Esophagus (tissue), 2 donors: ENCODE data around the gene GNMT. TPM values are rescaled to one million over a fixed set of nuclear protein-coding genes. Genes with fewer than 3 reads are reported as not detected.
A peak's percentile ranks its signal among the peaks of the same experiment; 100 is the strongest.
"Not testable (repeated sequence)": the region's sequence is repeated elsewhere in the genome, so short reads cannot be mapped to it uniquely, and the experiment has no call there.

ENCODE experiments used
- H3K27ac ChIP-seq, 2 donors: one replicate each; pipeline ENCODE4 v1.5.1; 2013; ENCODE audit warnings: low read depth in 2 of 2, mild to moderate bottlenecking in 2 of 2, inconsistent platforms in 1 of 2, low read length in 1 of 2, moderate library complexity in 1 of 2
- H3K27me3 ChIP-seq, 2 donors: one replicate each; pipeline ENCODE4 v1.6.1; 2013; ENCODE audit warnings: low read length in 2 of 2, control low read depth in 1 of 2, mild to moderate bottlenecking in 1 of 2; ENCODE audit not compliant: insufficient read depth in 2 of 2, control insufficient read depth in 1 of 2
- H3K36me3 ChIP-seq, 2 donors: one replicate each; pipeline ENCODE4 v1.6.1; 2013; ENCODE audit warnings: low read length in 1 of 2; ENCODE audit not compliant: control insufficient read depth in 2 of 2, insufficient read depth in 2 of 2
- H3K4me1 ChIP-seq, 2 donors: one replicate each; pipeline ENCODE4 v1.6.1; 2013; ENCODE audit warnings: low read length in 1 of 2; ENCODE audit not compliant: control insufficient read depth in 2 of 2, insufficient read depth in 2 of 2
- H3K4me3 ChIP-seq, 2 donors: one replicate each; pipeline ENCODE4 v1.5.1; 2013; ENCODE audit warnings: low read length in 2 of 2, mild to moderate bottlenecking in 2 of 2, low read depth in 1 of 2, moderate library complexity in 1 of 2
- H3K9me3 ChIP-seq, 2 donors: one replicate each; pipeline ENCODE4 v1.6.1; 2013; ENCODE audit warnings: mild to moderate bottlenecking in 2 of 2, low read depth in 1 of 2, low read length in 1 of 2, moderate library complexity in 1 of 2; ENCODE audit not compliant: control insufficient read depth in 2 of 2, insufficient read depth in 1 of 2
- WGBS, 2 donors: extraction: QIAGEN DNeasy Blood & Tissue Kit; methylation state at CpG; one replicate each; pipeline ENCODE4 v1.1.7; 2013; 5-methylcytosine and 5-hydroxymethylcytosine counted together
- polyA plus RNA-seq, 2 donors: library from polyadenylated mRNA; stranded (reverse); fragments of 200-250 nt; gene quantifications; one replicate each; pipeline ENCODE4 v1.2.3, GENCODE V29; 2013
- donor health status: healthy with polysubstance abuse.
- donor health status: Bipolar disorder and iron deficiency.

The GNMT gene
- polyA plus RNA-seq, 2 donors = 0.18 to 0.67 TPM

DNA sequence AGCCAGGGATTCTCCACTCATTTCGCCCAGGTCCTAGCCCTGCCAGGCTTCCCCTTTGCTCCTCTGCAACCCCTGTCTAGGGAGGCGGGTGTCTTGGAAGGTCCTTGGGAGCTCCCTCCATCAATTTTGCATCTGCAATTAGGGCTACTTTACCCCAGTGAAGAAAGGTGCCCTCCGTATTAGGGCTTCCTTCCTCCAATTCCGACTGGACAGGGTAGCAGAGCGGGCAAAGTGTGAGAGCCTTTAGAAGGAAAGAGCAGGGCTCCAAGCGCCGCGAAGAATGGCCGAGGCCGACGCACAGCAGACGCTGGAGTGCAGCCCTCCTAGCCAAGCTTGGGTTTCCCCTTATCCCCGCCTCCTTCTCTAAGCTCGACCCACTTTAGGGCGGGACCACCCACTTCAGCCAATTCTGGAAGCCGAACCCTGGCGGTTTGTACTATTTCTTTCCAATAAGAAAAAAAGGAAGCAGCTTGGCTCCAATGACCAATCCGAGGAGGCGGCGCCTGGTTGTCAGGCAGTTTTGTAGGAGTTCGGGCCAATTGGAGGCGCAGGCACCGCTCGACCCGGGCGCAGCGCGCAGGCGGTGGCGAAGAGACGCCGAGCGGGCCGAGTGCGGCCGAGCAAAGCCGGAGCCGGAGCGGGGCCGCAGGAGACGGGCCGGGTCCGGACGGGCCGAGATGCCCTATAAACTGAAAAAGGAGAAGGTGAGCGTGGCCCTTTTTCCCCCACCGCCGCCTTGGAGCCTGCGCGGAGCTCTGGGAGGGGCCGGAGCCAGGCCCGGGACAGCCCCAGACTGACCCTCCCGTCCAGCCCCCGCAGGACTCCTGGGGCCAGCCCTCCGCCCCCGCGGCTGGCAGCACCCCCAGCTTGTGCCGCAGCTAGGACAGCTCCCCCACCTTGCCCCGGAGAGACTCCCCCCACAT, 23.7 kb downstream of the GNMT start, which contains the start of gene PPP2R5D:
Gene PPP2R5D (plus strand): TSS at position 570 of the 923 bp plus-strand sequence. CDS start 108 bp downstream, at position 678.
- H3K9me3 ChIP-seq = no peaks in the 10 kb centered on the region
- peak within 1 kb of the TSS; percentile 72 to 84 for H3K4me3 ChIP-seq
- peak within 1 kb of the TSS; percentile 83 to 93 for H3K27ac ChIP-seq
- peaks cover 5 to 24% of the 10 kb centered on the region in 2 donors for H3K4me1 ChIP-seq
- H3K36me3 ChIP-seq = peaks cover 0 to 3% of the 10 kb centered on the region in 2 donors
- no peaks in the 10 kb centered on the region for H3K27me3 ChIP-seq
- 1% methylated on average over 49 to 59 of the region's 59 CpGs for WGBS, 2 donors

- peaks cover 3 to 4% of the 10 kb centered on the region in 2 donors for H3K36me3 ChIP-seq
- no peaks in the 10 kb centered on the region for H3K27me3 ChIP-seq
- H3K4me1 ChIP-seq = peaks cover 5 to 19% of the 10 kb centered on the region in 2 donors
- peak overlapping the region; percentile 72 to 84 for H3K4me3 ChIP-seq
- no peaks in the 10 kb centered on the region for H3K9me3 ChIP-seq
- WGBS, 2 donors = 9 to 11% methylated on average over 13 of the region's 13 CpGs
- peak overlapping the region; percentile 77 to 83 for H3K27ac ChIP-seq
Observed at GRCh38 chr6:42984924-42985475, 24.4 kb downstream of the GNMT start.

DNA sequence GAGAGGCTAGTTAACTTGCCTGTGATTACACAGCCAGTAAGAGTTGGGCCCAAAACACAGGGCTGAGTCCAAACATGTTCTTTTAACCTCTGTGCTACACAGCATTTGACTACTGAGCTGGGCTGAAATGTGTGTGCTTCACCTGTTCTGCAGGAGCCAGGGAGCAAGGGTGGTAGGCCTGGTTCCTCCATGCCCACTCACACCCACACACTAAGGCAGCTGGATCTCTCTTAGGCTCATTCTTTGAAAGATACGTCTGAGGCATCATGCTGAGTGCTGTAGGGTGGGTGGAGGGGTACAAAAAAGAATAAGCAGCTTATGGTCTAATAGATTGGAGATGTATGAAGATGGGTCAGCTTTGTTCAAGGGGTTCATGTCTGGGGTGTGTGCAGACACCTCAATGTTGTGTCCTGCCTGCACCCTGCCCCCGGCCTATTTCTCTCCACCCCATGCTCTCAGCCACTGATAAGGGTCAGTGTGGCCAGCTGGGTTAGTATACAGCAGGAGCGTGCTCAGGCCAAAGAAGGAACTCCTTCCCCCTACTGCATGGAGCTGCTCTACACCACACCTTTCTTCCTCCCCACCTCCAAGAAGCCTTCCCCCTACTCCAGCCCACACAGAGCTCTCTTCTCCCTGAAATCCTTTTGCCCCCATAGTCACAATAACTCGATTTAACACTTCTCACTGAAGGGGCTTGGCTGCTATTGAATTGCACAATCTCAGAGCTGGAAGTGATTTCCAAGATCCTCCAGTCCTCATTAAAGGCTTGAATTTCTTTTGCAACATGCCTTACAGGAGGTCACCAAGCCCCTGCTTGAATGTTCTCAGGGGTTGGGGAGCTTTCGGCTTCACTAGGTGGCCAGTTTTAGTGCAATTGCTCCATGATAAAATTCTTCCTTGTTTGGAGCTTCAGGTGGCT, 27.2 kb downstream of the GNMT start:
- Histone ChIP-seq H3K4me3 (no peak overlapping the region), H3K36me3 (peaks cover 7 to 9% of the 10 kb centered on the region in 2 donors), H3K9me3 (no peaks in the 10 kb centered on the region), H3K27ac (no peak overlapping the region), H3K27me3 (no peaks in the 10 kb centered on the region), H3K4me1 (peaks cover 5 to 16% of the 10 kb centered on the region in 2 donors)
- 77% methylated on average over 5 of the region's 5 CpGs for WGBS, 2 donors

GRCh38 chr6:42988486-42989020, 28.0 kb downstream of the GNMT start:
- H3K4me3 ChIP-seq = no peak overlapping the region
- H3K9me3 ChIP-seq = no peaks in the 10 kb centered on the region
- H3K36me3 ChIP-seq = peaks cover 7 to 9% of the 10 kb centered on the region in 2 donors
- WGBS, 2 donors = 50 to 56% methylated on average over 1 of the region's 1 CpG
- H3K27me3 ChIP-seq = no peaks in the 10 kb centered on the region
- H3K4me1 ChIP-seq = peaks cover 5 to 16% of the 10 kb centered on the region in 2 donors
- H3K27ac ChIP-seq = no peak overlapping the region

DNA sequence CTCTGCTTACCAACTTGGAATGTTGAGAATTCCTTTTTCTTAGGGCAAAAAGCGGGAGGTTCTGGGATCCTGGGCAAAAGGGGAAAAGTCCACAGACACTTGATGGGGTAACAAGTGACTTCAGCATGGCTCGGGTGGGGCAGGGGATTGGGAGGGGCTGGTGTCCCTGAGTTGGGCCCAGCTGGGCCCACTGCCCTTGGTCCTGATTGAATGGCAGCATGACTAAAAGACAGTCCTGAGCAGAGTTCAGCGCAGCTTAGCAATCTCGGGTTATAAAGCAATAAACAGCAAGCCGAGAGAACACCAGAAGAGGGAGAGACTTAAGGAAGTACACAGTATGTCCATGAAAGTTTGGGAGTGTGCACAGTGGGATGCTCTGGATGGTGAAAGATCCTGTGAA, 29.4 kb downstream of the GNMT start:
- no peaks in the 10 kb centered on the region for H3K9me3 ChIP-seq
- WGBS, 2 donors = 83 to 89% methylated on average over 5 of the region's 5 CpGs
- no peak overlapping the region for H3K4me3 ChIP-seq
- peaks cover 2 to 13% of the 10 kb centered on the region in 2 donors for H3K4me1 ChIP-seq
- no peak overlapping the region for H3K27ac ChIP-seq
- H3K36me3 ChIP-seq = peaks cover 7 to 9% of the 10 kb centered on the region in 2 donors
- no peaks in the 10 kb centered on the region for H3K27me3 ChIP-seq

- Histone ChIP-seq H3K36me3 (peaks cover 7 to 9% of the 10 kb centered on the region in 2 donors), H3K27me3 (no peaks in the 10 kb centered on the region), H3K9me3 (no peaks in the 10 kb centered on the region), H3K4me1 (peaks cover 0 to 2% of the 10 kb centered on the region in 2 donors), H3K27ac (no peak overlapping the region), H3K4me3 (no peak overlapping the region)
- 92 to 98% methylated on average over 2 of the region's 2 CpGs for WGBS, 2 donors
Observed at GRCh38 chr6:42993445-42993844, 32.9 kb downstream of the GNMT start.

GRCh38 chr6:42996513-42996912, 36.0 kb downstream of the GNMT start:
- H3K4me1 ChIP-seq = no peaks in the 10 kb centered on the region
- no peaks in the 10 kb centered on the region for H3K27me3 ChIP-seq
- H3K36me3 ChIP-seq = peaks cover 2 to 3% of the 10 kb centered on the region in 2 donors
- H3K4me3 ChIP-seq = no peak overlapping the region
- no peak overlapping the region for H3K27ac ChIP-seq
- no peaks in the 10 kb centered on the region for H3K9me3 ChIP-seq

GRCh38 chr6:42998205-42998604, 37.7 kb downstream of the GNMT start:
- H3K27me3 ChIP-seq, H3K9me3 ChIP-seq, H3K36me3 ChIP-seq, H3K4me1 ChIP-seq, H3K4me3 ChIP-seq, H3K27ac ChIP-seq: not testable (repeated sequence)
- WGBS, 2 donors = 93 to 94% methylated on average over 9 of the region's 9 CpGs

DNA sequence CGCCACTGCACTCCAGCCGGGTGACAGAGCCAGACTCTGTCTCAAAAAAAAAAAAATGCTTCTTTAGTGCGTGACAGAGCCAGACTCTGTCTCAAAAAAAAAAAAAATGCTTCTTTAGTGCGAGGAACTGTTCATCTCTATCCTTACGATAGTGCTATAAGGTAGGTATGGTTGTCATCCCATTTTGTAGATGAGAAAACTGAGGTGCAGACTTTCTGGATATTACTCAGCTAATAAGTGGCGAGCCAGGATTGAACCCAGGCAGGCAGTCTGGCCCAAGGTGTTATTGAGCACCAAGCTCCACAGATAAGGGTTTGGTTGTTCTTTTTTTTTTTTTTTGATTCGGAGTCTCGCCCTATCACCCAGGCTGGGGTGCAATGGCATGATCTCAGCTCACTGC, 41.3 kb downstream of the GNMT start:
- Histone ChIP-seq H3K36me3 (peaks cover 4 to 11% of the 10 kb centered on the region in 2 donors), H3K27ac (no peak overlapping the region), H3K9me3 (no peaks in the 10 kb centered on the region), H3K27me3 (no peaks in the 10 kb centered on the region), H3K4me1 (no peaks in the 10 kb centered on the region), H3K4me3 (no peak overlapping the region)
- 97 to 99% methylated on average over 8 of the region's 8 CpGs for WGBS, 2 donors
